DOHH2 (cell line): ENCODE measurements around the gene SYNGR2.

Experiments used
- H3F3A ChIP-seq: fragments of 200-600 bp; sonication (generic), shearing (Covaris generic); 2 replicates; pipeline ENCODE4 v1.6.0; 2016; ENCODE audit warnings: antibody characterized with exemption, mild to moderate bottlenecking; ENCODE audit not compliant: control insufficient read depth, insufficient read depth
- H3K27ac ChIP-seq: fragments of 200-600 bp; sonication (generic); 2 replicates; pipeline ENCODE4 v1.5.1; 2014; ENCODE audit warnings: low read depth, mild to moderate bottlenecking, low read length, moderate library complexity
- H3K27me3 ChIP-seq: fragments of 200-600 bp; sonication (generic); 2 replicates; pipeline ENCODE4 v1.6.1; 2014; ENCODE audit warnings: mild to moderate bottlenecking, low read length, mixed read lengths; ENCODE audit not compliant: control insufficient read depth
- H3K36me3 ChIP-seq: fragments of 200-600 bp; sonication (generic); 2 replicates; pipeline ENCODE4 v1.6.1; 2014; ENCODE audit warnings: mild to moderate bottlenecking, low read length, moderate library complexity, mixed read lengths; ENCODE audit not compliant: control insufficient read depth
- H3K4me1 ChIP-seq: fragments of 200-600 bp; sonication (generic); 2 replicates; pipeline ENCODE4 v1.6.1; 2014; ENCODE audit warnings: mild to moderate bottlenecking, low read length, mixed read lengths; ENCODE audit not compliant: control insufficient read depth
- H3K4me2 ChIP-seq: fragments of 200-600 bp; sonication (generic); 2 replicates; pipeline ENCODE4 v1.6.0; 2014; ENCODE audit warnings: mild to moderate bottlenecking, low read length, moderate library complexity
- H3K4me3 ChIP-seq: fragments of 200-600 bp; sonication (generic); 2 replicates; pipeline ENCODE4 v1.5.1; 2014; ENCODE audit warnings: mild to moderate bottlenecking, low read length, mixed read lengths
- H3K79me2 ChIP-seq: fragments of 200-600 bp; sonication (generic); 2 replicates; pipeline ENCODE4 v1.6.1; 2014; ENCODE audit warnings: mild to moderate bottlenecking, low read length, mixed read lengths; ENCODE audit not compliant: control insufficient read depth
- H3K9me2 ChIP-seq: fragments of 200-600 bp; sonication (generic); replicated peaks from 2 replicates; pipeline ENCODE4 v1.6.1; 2014; ENCODE audit warnings: mild to moderate bottlenecking, low read length, mixed read lengths; ENCODE audit not compliant: control insufficient read depth
- H3K9me3 ChIP-seq: fragments of 200-600 bp; sonication (generic); 2 replicates; pipeline ENCODE4 v1.6.1; 2014; ENCODE audit warnings: antibody characterized with exemption, low read length, mixed read lengths; ENCODE audit not compliant: control insufficient read depth, insufficient read depth
- H4K20me1 ChIP-seq: fragments of 200-600 bp; sonication (generic); 2 replicates; pipeline ENCODE4 v1.6.0; 2014; ENCODE audit warnings: low read depth, mild to moderate bottlenecking, antibody characterized with exemption, low read length, moderate library complexity; ENCODE audit not compliant: control insufficient read depth, insufficient read depth
- EZH2phosphoT487 ChIP-seq: fragments of 200-600 bp; sonication (generic); IDR thresholded peaks from 2 replicates; pipeline ENCODE4 v1.6.1; 2017; ENCODE audit warnings: borderline replicate concordance, mild to moderate bottlenecking, antibody characterized with exemption, low read length, moderate library complexity, mixed read lengths
- TF ChIP-seq, protein P1 (sequence below): fragments of 200-600 bp; sonication (generic); IDR thresholded peaks from one replicate; pipeline ENCODE4 v1.5.1; 2014; ENCODE audit warnings: antibody characterized with exemption, mild to moderate bottlenecking, low read depth, low read length; ENCODE audit not compliant: poor library complexity, severe bottlenecking

SYNGR2 gene

DNA sequence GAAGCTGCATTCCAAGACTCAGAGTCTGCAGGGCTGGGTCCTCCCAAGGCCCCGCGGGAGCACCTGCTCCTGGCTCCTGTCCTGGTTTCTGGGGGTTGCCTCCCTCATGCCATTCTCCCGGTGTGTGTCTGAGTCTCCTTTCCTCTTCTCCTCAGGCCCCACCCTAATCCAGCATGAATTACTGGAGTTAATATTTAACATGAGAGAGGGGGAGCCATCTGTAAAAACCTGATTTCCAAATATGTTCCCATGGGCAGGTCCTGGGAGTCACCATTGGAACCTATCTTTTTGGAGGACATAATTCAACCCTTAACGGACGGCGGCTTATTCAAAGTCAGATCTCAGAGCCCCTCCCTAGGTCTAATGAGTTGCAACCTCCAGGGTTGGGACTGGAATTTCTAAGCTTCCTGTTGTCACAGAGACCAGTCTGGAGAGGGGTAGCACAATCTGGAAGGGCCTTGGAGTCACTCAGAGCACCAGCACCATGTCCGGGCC lies 16.8 kb upstream of the SYNGR2 start:
- Histone ChIP-seq H3K27ac (peak overlapping the region; percentile 89), H3K27me3 (no peaks in the 10 kb centered on the region), H3K4me2 (peak overlapping the region; percentile 81), H3K9me3 (no peaks in the 10 kb centered on the region), H3K36me3 (no peaks in the 10 kb centered on the region), H3K9me2 (no peaks in the 10 kb centered on the region), H3F3A (peaks cover 41% of the 10 kb centered on the region), H4K20me1 (no peaks in the 10 kb centered on the region), H3K4me3 (peak overlapping the region; percentile 72), H3K79me2 (no peaks in the 10 kb centered on the region), H3K4me1 (peaks cover 87% of the 10 kb centered on the region)
- no peak for TF ChIP-seq EZH2phosphoT487
- TF ChIP-seq, protein P1, sequence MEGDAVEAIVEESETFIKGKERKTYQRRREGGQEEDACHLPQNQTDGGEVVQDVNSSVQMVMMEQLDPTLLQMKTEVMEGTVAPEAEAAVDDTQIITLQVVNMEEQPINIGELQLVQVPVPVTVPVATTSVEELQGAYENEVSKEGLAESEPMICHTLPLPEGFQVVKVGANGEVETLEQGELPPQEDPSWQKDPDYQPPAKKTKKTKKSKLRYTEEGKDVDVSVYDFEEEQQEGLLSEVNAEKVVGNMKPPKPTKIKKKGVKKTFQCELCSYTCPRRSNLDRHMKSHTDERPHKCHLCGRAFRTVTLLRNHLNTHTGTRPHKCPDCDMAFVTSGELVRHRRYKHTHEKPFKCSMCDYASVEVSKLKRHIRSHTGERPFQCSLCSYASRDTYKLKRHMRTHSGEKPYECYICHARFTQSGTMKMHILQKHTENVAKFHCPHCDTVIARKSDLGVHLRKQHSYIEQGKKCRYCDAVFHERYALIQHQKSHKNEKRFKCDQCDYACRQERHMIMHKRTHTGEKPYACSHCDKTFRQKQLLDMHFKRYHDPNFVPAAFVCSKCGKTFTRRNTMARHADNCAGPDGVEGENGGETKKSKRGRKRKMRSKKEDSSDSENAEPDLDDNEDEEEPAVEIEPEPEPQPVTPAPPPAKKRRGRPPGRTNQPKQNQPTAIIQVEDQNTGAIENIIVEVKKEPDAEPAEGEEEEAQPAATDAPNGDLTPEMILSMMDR = no peak

DNA sequence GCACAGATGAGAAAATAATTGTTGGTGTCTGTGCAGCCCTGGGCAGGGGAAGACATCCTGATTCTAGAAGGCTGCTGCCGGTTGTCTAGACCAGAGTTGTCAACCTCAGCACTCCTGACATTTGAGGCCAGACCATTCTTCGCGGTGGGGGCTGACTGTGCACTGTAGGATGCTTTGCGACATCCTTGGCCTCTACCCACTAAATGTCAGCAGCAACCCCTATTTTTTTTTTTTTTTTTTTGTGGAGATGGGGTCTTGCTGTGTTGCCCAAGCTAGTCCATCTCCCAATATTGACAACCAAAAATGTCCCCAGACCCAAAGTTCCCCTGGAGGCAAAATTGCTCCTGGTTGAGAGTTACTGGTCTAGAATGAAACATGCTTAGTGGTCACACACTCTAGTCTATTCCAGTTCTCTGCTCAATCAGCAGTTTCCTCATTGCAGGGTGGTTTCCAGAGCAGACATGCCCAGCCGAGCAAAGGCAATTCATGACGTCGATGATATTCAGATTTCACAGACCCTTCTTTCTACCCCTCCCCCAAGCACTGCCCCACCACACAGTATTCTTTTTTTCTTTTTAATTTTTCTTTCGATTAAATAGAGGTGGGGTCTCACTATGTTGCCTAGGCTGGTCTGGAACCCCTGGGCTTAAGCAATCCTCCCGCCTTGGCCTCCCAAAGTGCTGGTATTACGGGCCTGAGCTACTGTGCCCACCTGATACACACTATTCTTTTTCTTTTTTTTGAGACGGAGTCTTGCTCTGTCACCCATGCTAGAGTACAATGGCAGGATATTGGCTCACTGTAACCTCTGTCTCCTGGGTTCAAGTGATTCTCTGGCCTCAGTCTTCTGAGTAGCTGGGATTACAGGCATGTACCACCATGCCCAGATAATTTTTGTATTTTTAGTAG lies 13.2 kb upstream of the SYNGR2 start:
- peak overlapping the region; percentile 89 for H3K27ac ChIP-seq
- peaks cover 43% of the 10 kb centered on the region for H3F3A ChIP-seq
- no peaks in the 10 kb centered on the region for H3K79me2 ChIP-seq
- no peaks in the 10 kb centered on the region for H3K9me3 ChIP-seq
- no peaks in the 10 kb centered on the region for H3K27me3 ChIP-seq
- no peak for TF ChIP-seq EZH2phosphoT487
- TF ChIP-seq, protein P1 = no peak
- H4K20me1 ChIP-seq = no peaks in the 10 kb centered on the region
- peaks cover 99% of the 10 kb centered on the region for H3K4me1 ChIP-seq
- H3K9me2 ChIP-seq = no peaks in the 10 kb centered on the region
- peak overlapping the region; percentile 81 for H3K4me2 ChIP-seq
- peak overlapping the region; percentile 72 for H3K4me3 ChIP-seq
- no peaks in the 10 kb centered on the region for H3K36me3 ChIP-seq

DNA sequence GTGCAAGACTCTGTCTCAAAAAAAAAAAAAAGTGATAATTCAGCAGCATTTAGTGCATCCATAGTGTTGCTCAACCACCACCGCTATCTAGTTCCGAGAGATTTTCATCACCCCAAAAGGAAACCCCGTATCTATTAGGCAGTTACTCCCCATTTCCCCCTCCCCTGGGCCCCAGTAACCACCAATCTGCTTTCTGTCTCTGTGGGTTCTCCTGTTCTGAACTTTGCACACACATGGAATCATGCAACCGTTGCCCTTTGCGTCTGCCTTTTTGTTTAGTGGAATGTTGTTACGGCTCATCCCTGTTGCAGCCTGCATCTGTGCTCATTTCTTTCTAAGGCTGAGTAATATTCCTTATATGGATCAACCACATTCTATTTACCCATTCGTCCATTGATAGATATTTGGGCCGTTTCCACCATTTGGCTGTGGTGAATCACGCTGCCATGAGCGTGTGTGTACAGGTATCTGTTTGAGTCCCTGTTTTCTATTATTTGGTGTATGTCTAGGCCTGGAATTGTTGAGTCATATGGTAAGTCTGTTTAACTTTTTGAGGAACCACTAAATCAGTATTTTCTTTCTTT lies 8.7 kb upstream of the SYNGR2 start:
- peak overlapping the region; percentile 54 for H3K4me2 ChIP-seq
- H3K4me1 ChIP-seq = peaks cover 78% of the 10 kb centered on the region
- TF ChIP-seq, protein P1 = no peak
- no peak for TF ChIP-seq EZH2phosphoT487
- H3K79me2 ChIP-seq = no peaks in the 10 kb centered on the region
- no peaks in the 10 kb centered on the region for H3K9me3 ChIP-seq
- peaks cover 16% of the 10 kb centered on the region for H3F3A ChIP-seq
- peak overlapping the region; percentile 9 for H3K4me3 ChIP-seq
- peak overlapping the region; percentile 0; the same call in 1 of the 2 replicates for H3K27ac ChIP-seq
- H3K9me2 ChIP-seq = no peaks in the 10 kb centered on the region
- no peaks in the 10 kb centered on the region for H4K20me1 ChIP-seq
- H3K36me3 ChIP-seq = no peaks in the 10 kb centered on the region
- no peaks in the 10 kb centered on the region for H3K27me3 ChIP-seq
